HepG2 (cell line): ENCODE data around the gene VAC14. TPM values are rescaled to one million over a fixed set of nuclear protein-coding genes. Genes with fewer than 3 reads are reported as not detected.

Experiments
- UBTF ChIP-seq: sonication (generic); formaldehyde crosslinking; IDR thresholded peaks from 2 replicates; pipeline ENCODE4 v1.4.0; 2020; ENCODE audit warnings: mild to moderate bottlenecking, missing genetic modification reagents
- polyA plus RNA-seq, 8 experiments: library from polyadenylated mRNA; depleted of rRNA in 3 of 8; stranded (reverse) in 7 of 8; unstranded in 1 of 8; fragments of >200 nt; fragmentation: Illumina TruSeq in 4 of 8; extraction: Trizol in 4 of 8; gene quantifications; 2 replicates each; pipeline versions ENCODE4 v1.2.1 to v1.2.3, GENCODE V29; 2011 to 2016; ENCODE audit warnings: low read depth in 4 of 8, missing spikeins in 1 of 8, mixed read lengths in 1 of 8; ENCODE audit not compliant: insufficient read depth in 1 of 8
- total RNA-seq, 5 experiments: library from RNA; depleted of rRNA; stranded (reverse); fragments of >200 nt; fragmentation: Illumina TruSeq; extraction: Trizol; gene quantifications; 2 replicates each; pipeline ENCODE4 v1.2.3, GENCODE V29; 2016; ENCODE audit warnings: low read depth in 1 of 5
- TF ChIP-seq, protein P1 (sequence below): sonication (generic); formaldehyde crosslinking; IDR thresholded peaks from 2 replicates; pipeline ENCODE4 v1.4.0; 2020; ENCODE audit warnings: missing genetic modification reagents, mild to moderate bottlenecking, borderline replicate concordance
- TF ChIP-seq, protein P2 (sequence below): sonication (generic); formaldehyde crosslinking; IDR thresholded peaks from 2 replicates; pipeline ENCODE4 v1.5.0; 2020; ENCODE audit warnings: missing genetic modification reagents, mild to moderate bottlenecking, borderline replicate concordance
- TF ChIP-seq, protein P3 (sequence below): IDR thresholded peaks from 2 replicates; pipeline ENCODE4 v1.6.1; 2016

VAC14 gene
- total and polyA plus RNA-seq, 2 of the 13 experiments (the other 11 are each of a cell fraction or from before 2014, with no cell fraction given): 23.5 to 24.6 TPM

GRCh38 chr16:70712359-70712758, 88.6 kb downstream of the VAC14 start (continued):
- TF ChIP-seq, protein P1, sequence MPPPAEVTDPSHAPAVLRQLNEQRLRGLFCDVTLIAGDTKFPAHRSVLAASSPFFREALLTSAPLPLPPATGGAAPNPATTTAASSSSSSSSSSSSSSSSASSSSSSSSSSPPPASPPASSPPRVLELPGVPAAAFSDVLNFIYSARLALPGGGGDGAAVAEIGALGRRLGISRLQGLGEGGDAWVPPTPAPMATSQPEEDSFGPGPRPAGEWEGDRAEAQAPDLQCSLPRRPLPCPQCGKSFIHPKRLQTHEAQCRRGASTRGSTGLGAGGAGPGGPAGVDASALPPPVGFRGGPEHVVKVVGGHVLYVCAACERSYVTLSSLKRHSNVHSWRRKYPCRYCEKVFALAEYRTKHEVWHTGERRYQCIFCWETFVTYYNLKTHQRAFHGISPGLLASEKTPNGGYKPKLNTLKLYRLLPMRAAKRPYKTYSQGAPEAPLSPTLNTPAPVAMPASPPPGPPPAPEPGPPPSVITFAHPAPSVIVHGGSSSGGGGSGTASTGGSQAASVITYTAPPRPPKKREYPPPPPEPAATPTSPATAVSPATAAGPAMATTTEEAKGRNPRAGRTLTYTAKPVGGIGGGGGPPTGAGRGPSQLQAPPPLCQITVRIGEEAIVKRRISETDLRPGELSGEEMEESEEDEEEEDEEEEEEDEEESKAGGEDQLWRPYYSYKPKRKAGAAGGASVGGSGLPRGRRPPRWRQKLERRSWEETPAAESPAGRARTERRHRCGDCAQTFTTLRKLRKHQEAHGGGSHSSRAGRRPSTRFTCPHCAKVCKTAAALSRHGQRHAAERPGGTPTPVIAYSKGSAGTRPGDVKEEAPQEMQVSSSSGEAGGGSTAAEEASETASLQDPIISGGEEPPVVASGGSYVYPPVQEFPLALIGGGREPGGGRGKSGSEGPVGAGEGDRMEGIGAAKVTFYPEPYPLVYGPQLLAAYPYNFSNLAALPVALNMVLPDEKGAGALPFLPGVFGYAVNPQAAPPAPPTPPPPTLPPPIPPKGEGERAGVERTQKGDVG: peak; percentile 18; the same call in 1 of the 2 replicates
- TF ChIP-seq, protein P2, sequence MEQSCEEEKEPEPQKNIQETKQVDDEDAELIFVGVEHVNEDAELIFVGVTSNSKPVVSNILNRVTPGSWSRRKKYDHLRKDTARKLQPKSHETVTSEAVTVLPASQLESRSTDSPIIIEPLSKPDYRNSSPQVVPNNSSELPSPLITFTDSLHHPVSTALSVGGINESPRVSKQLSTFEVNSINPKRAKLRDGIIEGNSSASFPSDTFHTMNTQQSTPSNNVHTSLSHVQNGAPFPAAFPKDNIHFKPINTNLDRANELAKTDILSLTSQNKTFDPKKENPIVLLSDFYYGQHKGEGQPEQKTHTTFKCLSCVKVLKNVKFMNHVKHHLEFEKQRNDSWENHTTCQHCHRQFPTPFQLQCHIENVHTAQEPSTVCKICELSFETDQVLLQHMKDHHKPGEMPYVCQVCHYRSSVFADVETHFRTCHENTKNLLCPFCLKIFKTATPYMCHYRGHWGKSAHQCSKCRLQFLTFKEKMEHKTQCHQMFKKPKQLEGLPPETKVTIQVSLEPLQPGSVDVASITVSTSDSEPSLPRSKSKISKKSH: 0 out of 2 replicates have a peak, but pooled peaks have one; percentile 18
- TF ChIP-seq, protein P3, sequence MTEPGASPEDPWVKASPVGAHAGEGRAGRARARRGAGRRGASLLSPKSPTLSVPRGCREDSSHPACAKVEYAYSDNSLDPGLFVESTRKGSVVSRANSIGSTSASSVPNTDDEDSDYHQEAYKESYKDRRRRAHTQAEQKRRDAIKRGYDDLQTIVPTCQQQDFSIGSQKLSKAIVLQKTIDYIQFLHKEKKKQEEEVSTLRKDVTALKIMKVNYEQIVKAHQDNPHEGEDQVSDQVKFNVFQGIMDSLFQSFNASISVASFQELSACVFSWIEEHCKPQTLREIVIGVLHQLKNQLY (CRISPR knock-in tag): no peak
- 0 out of 2 replicates have a peak, but pooled peaks have one; percentile 17 for TF ChIP-seq UBTF
- TF ChIP-seq, all 625 proteins: peak for 9
